B cell (primary cell): ENCODE data around the gene CSF2RB.

ENCODE experiments used
- EZH2 ChIP-seq: IDR thresholded peaks from 2 replicates; pipeline ENCODE4 v1.6.1; 2012; ENCODE audit warnings: borderline replicate concordance, low read depth, mild to moderate bottlenecking, moderate library complexity, low read length; ENCODE audit not compliant: insufficient read depth, poor library complexity, severe bottlenecking
- TF ChIP-seq, protein P1 (sequence below): fragments of 200-600 bp; IDR thresholded peaks from one replicate; pipeline ENCODE4 v1.8.0; 2022; ENCODE audit warnings: antibody characterized with exemption, mild to moderate bottlenecking

DNA sequence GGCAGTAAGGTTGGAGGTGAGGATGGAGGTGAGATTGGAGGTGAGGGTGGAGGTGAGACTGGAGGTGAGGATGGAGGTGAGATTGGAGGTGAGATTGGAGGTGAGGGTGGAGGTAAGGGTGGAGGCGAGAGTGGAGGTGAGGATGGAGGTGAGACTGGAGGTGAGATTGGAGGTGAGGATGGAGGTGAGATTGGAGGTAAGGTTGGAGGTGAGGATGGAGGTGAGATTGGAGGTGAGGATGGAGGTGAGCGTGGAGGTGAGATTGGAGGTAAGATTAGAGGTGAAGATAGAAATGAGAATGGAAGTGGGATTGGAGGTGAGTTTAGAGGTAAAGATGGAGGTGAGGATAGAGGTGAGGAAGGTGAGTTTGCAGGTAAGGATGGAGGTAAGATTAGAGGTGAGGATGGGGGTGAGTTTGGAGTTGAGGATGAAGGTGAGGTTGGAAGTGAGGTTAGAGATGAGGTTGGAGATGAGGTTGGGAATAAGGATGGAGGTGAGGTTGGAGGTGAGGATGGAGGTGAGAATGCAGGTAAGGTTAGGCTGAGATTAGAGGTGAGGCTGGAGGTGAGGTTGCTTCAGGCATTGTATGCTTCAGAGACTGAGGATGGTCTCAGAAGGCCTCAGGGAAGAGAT is 40.4 kb upstream of the CSF2RB start:
- TF ChIP-seq, protein P1, sequence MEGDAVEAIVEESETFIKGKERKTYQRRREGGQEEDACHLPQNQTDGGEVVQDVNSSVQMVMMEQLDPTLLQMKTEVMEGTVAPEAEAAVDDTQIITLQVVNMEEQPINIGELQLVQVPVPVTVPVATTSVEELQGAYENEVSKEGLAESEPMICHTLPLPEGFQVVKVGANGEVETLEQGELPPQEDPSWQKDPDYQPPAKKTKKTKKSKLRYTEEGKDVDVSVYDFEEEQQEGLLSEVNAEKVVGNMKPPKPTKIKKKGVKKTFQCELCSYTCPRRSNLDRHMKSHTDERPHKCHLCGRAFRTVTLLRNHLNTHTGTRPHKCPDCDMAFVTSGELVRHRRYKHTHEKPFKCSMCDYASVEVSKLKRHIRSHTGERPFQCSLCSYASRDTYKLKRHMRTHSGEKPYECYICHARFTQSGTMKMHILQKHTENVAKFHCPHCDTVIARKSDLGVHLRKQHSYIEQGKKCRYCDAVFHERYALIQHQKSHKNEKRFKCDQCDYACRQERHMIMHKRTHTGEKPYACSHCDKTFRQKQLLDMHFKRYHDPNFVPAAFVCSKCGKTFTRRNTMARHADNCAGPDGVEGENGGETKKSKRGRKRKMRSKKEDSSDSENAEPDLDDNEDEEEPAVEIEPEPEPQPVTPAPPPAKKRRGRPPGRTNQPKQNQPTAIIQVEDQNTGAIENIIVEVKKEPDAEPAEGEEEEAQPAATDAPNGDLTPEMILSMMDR, result no peak
- TF ChIP-seq EZH2, result no peak
